ENCODE results near the gene IRX6.

GRCh38 chr16:55367866-55368603 is 44.0 kb downstream of the IRX6 start:
- no peak for TF ChIP-seq CTCF (IDR thresholded peaks at IDR 0.05)
- TF ChIP-seq POLR2A (IDR thresholded peaks at IDR 0.05) = no peak

Data from uterus (tissue), 2 donors.